H9 (cell line): Measurements from ENCODE around the gene RACGAP1. TPM values are rescaled to one million over a fixed set of nuclear protein-coding genes. Genes with fewer than 3 reads are reported as not detected.

ENCODE experiments used
- DNase-seq: peaks from one replicate; pipeline ENCODE4 v3.0.0-alpha.2; 2017
- H2AFZ ChIP-seq: one replicate; pipeline ENCODE4 v1.6.1; 2013; ENCODE audit warnings: mild to moderate bottlenecking, low read length, control low read depth, moderate library complexity
- H2AK5ac ChIP-seq: 2 replicates; pipeline ENCODE4 v1.6.1; 2013; ENCODE audit warnings: low read length, control low read depth, mixed read lengths; ENCODE audit not compliant: insufficient read length
- H2BK120ac ChIP-seq: one replicate; pipeline ENCODE4 v1.6.1; 2013; ENCODE audit warnings: low read depth, mild to moderate bottlenecking, low read length, control low read depth, inconsistent platforms; ENCODE audit not compliant: poor library complexity, severe bottlenecking
- H2BK12ac ChIP-seq: 2 replicates; pipeline ENCODE4 v1.6.1; 2013; ENCODE audit warnings: low read length, control low read depth, mixed read lengths, low read depth; ENCODE audit not compliant: insufficient read length
- H2BK15ac ChIP-seq: 2 replicates; pipeline ENCODE4 v1.6.1; 2013; ENCODE audit warnings: low read depth, low read length, control low read depth
- H2BK20ac ChIP-seq: one replicate; pipeline ENCODE4 v1.6.1; 2013; ENCODE audit warnings: low read depth, mild to moderate bottlenecking, low read length, control low read depth, inconsistent platforms; ENCODE audit not compliant: poor library complexity, severe bottlenecking
- H2BK5ac ChIP-seq: 2 replicates; pipeline ENCODE4 v1.6.1; 2013; ENCODE audit warnings: low read length, control low read depth, mixed read lengths; ENCODE audit not compliant: insufficient read length
- H3K14ac ChIP-seq: 2 replicates; pipeline ENCODE4 v1.6.1; 2013; ENCODE audit warnings: low read length, control low read depth; ENCODE audit not compliant: insufficient read depth
- H3K18ac ChIP-seq: 2 replicates; pipeline ENCODE4 v1.6.1; 2013; ENCODE audit warnings: low read depth, mild to moderate bottlenecking, mixed read lengths, low read length, control low read depth; ENCODE audit not compliant: insufficient read length
- H3K23ac ChIP-seq: 2 replicates; pipeline ENCODE4 v1.6.1; 2013; ENCODE audit warnings: low read length, control low read depth, mixed read lengths, low read depth; ENCODE audit not compliant: insufficient read length
- H3K23me2 ChIP-seq: 2 replicates; pipeline ENCODE4 v1.6.1; 2013; ENCODE audit warnings: low read depth, mild to moderate bottlenecking, mixed read lengths, low read length, control low read depth; ENCODE audit not compliant: insufficient read length, poor library complexity, severe bottlenecking
- H3K27ac ChIP-seq: 2 replicates; pipeline ENCODE4 v1.5.1; 2013; ENCODE audit warnings: low read length, control low read depth, mixed read lengths, low read depth; ENCODE audit not compliant: insufficient read length
- H3K27me3 ChIP-seq: 2 replicates; pipeline ENCODE4 v1.6.1; 2013; ENCODE audit warnings: low read length, control low read depth, inconsistent platforms; ENCODE audit not compliant: insufficient read depth
- H3K4ac ChIP-seq: 2 replicates; pipeline ENCODE4 v1.6.1; 2013; ENCODE audit warnings: low read depth, mild to moderate bottlenecking, control low read depth, inconsistent platforms, low read length, moderate library complexity
- H3K4me1 ChIP-seq: 2 replicates; pipeline ENCODE4 v1.6.1; 2013; ENCODE audit warnings: low read length, control low read depth, inconsistent platforms; ENCODE audit not compliant: insufficient read depth
- H3K4me2 ChIP-seq: 2 replicates; pipeline ENCODE4 v1.6.1; 2013; ENCODE audit warnings: low read length, control low read depth, mixed read lengths; ENCODE audit not compliant: insufficient read length, insufficient read depth
- H3K56ac ChIP-seq: 2 replicates; pipeline ENCODE4 v1.6.1; 2013; ENCODE audit warnings: low read depth, mild to moderate bottlenecking, mixed read lengths, low read length, control low read depth; ENCODE audit not compliant: insufficient read length
- H3K79me1 ChIP-seq: 2 replicates; pipeline ENCODE4 v1.6.1; 2013; ENCODE audit warnings: low read depth, mild to moderate bottlenecking, moderate library complexity, low read length, control low read depth, inconsistent platforms; ENCODE audit not compliant: insufficient read depth, poor library complexity, severe bottlenecking
- H3K79me2 ChIP-seq: 2 replicates; pipeline ENCODE4 v1.6.1; 2013; ENCODE audit warnings: low read length, control low read depth, inconsistent platforms; ENCODE audit not compliant: insufficient read depth
- H3K9ac ChIP-seq: 2 replicates; pipeline ENCODE4 v1.6.1; 2013; ENCODE audit warnings: low read length, control low read depth, mixed read lengths; ENCODE audit not compliant: insufficient read length; ENCODE audit errors: extremely low read depth
- H3K9me3 ChIP-seq: one replicate; pipeline ENCODE4 v1.6.1; 2013; ENCODE audit warnings: low read depth, low read length, inconsistent platforms; ENCODE audit not compliant: control insufficient read depth
- H3T11ph ChIP-seq: one replicate; pipeline ENCODE4 v1.6.1; 2013; ENCODE audit warnings: mild to moderate bottlenecking, low read length, control low read depth, inconsistent platforms
- H4K20me1 ChIP-seq: one replicate; pipeline ENCODE4 v1.6.1; 2013; ENCODE audit not compliant: control insufficient read depth, insufficient read length, insufficient read depth
- H4K5ac ChIP-seq: 2 replicates; pipeline ENCODE4 v1.6.1; 2013; ENCODE audit warnings: low read depth, mild to moderate bottlenecking, mixed read lengths, low read length, control low read depth; ENCODE audit not compliant: insufficient read length
- H4K8ac ChIP-seq: replicated peaks from 2 replicates; pipeline ENCODE4 v1.6.1; 2013; ENCODE audit warnings: low read length, control low read depth, mixed read lengths, low read depth; ENCODE audit not compliant: insufficient read length
- H4K91ac ChIP-seq: 2 replicates; pipeline ENCODE4 v1.6.1; 2013; ENCODE audit warnings: low read depth, mild to moderate bottlenecking, moderate library complexity, mixed read lengths, low read length, control low read depth; ENCODE audit not compliant: insufficient read length
- H3K27ac Mint-ChIP-seq, 3 experiments: 2 replicates in 2 of 3; 3 replicates in 1 of 3; pipeline ENCODE4 v1.8.0; 2020 to 2021; ENCODE audit warnings: mixed read lengths in 3 of 3, mild to moderate bottlenecking in 1 of 3, moderate library complexity in 1 of 3
- H3K27me3 Mint-ChIP-seq: 2 replicates; pipeline ENCODE4 v1.8.0; 2021; ENCODE audit warnings: low read depth, mild to moderate bottlenecking, moderate library complexity, mixed read lengths
- H3K36me3 Mint-ChIP-seq, 3 experiments: 2 replicates in 2 of 3; 3 replicates in 1 of 3; pipeline ENCODE4 v1.8.0; 2020 to 2021; ENCODE audit warnings: low read depth in 3 of 3, mixed read lengths in 3 of 3; ENCODE audit not compliant: insufficient read depth in 1 of 3
- H3K4me1 Mint-ChIP-seq, 2 experiments: 2 replicates each; pipeline ENCODE4 v1.8.0; 2020; ENCODE audit warnings: mixed read lengths in 2 of 2
- H3K4me3 Mint-ChIP-seq, 2 experiments: 2 replicates in 1 of 2; 3 replicates in 1 of 2; pipeline ENCODE4 v1.8.0; 2020 to 2021; ENCODE audit warnings: mild to moderate bottlenecking in 2 of 2, mixed read lengths in 2 of 2, moderate library complexity in 1 of 2
- H3K9me3 Mint-ChIP-seq, 2 experiments: 2 replicates in 1 of 2; 3 replicates in 1 of 2; pipeline ENCODE4 v1.8.0; 2020; ENCODE audit warnings: mild to moderate bottlenecking in 2 of 2, mixed read lengths in 2 of 2, moderate library complexity in 1 of 2
- CTCF ChIP-seq: fragments of 200-600 bp; sonication (generic); conservative IDR thresholded peaks from 3 replicates; pipeline ENCODE4 v1.8.0; 2021; ENCODE audit warnings: antibody characterized with exemption, mild to moderate bottlenecking
- WGBS: extraction: QIAGEN DNeasy Blood & Tissue Kit; methylation state at CpG from one replicate; pipeline ENCODE4 v1.1.7; 2013; ENCODE audit warnings: missing lambda C conversion rate, low lambda C conversion rate, mixed read lengths; ENCODE audit not compliant: insufficient read length; ENCODE audit errors: extremely low coverage; 5-methylcytosine and 5-hydroxymethylcytosine counted together
- total RNA-seq: library from RNA; stranded (reverse); gene quantifications from 2 replicates; pipeline ENCODE4 v1.2.1, GENCODE V29; 2021

The RACGAP1 gene
- total RNA-seq, 1 experiment from 2014 or later = 64.8 TPM

DNA sequence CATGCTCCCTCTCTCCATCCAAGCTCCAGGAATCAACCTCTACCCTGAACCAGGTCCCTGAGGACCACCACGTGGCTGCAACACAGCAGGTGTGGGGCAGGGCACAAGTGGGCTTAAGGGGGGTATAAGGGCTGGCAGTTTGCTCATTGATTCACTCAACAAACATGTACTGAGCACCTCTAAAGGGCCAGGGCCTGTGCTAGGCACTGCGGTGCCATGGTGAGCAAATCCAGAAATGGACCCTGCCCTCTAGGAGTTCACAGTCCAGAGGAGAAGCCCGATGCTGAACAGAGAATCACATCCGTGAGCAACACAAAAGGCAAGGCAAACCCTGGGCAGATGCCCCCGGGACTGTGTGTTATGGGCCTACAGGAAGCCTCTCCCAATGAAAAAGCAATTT lies 81.2 kb downstream of the RACGAP1 start:
- Histone ChIP-seq H3K79me1 (no peaks in the 10 kb centered on the region), H4K8ac (no peak overlapping the region), H3K9me3 (no peaks in the 10 kb centered on the region), H4K20me1 (no peaks in the 10 kb centered on the region), H3K23me2 (peaks cover 5% of the 10 kb centered on the region), H2BK12ac (no peak overlapping the region), H3K79me2 (no peaks in the 10 kb centered on the region), H2AK5ac (no peak overlapping the region), H2BK20ac (no peak overlapping the region), H3T11ph (no peak overlapping the region), H3K27me3 (no peaks in the 10 kb centered on the region), H2BK5ac (no peak overlapping the region), H3K18ac (no peak overlapping the region), H2AFZ (no peak overlapping the region), H3K56ac (no peak overlapping the region), H3K23ac (no peak overlapping the region), H2BK15ac (no peak overlapping the region), H2BK120ac (no peak overlapping the region), H3K27ac (no peak overlapping the region), H4K5ac (no peak overlapping the region), H3K4ac (no peak overlapping the region), H3K14ac (no peak overlapping the region), H3K9ac (no peak overlapping the region), H4K91ac (no peak overlapping the region), H3K4me2 (no peak overlapping the region), H3K4me1 (no peaks in the 10 kb centered on the region; the same call in 1 of the 2 replicates)
- Mint-ChIP-seq H3K27ac (no peak overlapping the region), H3K36me3 (no peaks in the 10 kb centered on the region), H3K27me3 (peaks cover 27% of the 10 kb centered on the region), H3K4me1 (peaks cover 41 to 59% of the 10 kb centered on the region in 2 experiments), H3K4me3 (no peak overlapping the region), H3K9me3 (no peaks in the 10 kb centered on the region)
- TF ChIP-seq CTCF = no peak
- no CpG with 5 or more reads among the region's 5 CpGs for WGBS
- peak; percentile 20 for DNase-seq
